Measurements from ENCODE around the gene IL2.

IL2 gene

DNA sequence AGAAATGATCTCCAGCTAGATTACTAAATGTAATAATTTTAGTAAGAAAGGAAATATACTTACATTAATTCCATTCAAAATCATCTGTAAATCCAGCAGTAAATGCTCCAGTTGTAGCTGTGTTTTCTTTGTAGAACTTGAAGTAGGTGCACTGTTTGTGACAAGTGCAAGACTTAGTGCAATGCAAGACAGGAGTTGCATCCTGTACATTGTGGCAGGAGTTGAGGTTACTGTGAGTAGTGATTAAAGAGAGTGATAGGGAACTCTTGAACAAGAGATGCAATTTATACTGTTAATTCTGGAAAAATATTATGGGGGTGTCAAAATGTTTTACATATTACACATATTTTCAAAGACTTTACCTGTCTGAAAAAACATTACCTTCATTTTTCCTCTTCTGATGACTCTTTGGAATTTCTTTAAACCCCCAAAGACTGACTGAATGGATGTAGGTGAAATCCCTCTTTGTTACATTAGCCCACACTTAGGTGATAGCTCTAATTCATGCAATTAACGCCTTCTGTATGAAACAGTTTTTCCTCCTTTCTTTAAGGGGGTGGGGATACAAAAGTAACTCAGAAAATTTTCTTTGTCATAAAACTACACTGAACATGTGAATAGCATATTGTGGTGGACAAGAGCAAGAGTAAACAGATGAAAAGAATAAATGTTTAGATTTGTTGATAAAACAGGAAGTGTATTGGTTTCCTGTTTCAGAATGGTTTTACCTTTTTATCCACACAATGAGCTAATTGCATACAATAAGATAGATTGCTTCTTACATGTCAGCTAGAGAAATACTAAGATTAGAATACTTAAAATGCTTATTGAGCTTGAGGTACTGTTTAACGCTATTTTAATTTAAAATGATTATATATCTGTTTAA is at the start of gene IL2:
IL2 (minus strand) TSS at position 495 of the 886 bp plus-strand sequence; CDS start at position 210, 285 bp downstream.
- no peak for DNase-seq (ENCODE audit: low read depth)

GRCh38 chr4:122503214-122503613 is 46.7 kb upstream of the IL2 start:
- no peak for DNase-seq (ENCODE audit: low read depth)

DNA sequence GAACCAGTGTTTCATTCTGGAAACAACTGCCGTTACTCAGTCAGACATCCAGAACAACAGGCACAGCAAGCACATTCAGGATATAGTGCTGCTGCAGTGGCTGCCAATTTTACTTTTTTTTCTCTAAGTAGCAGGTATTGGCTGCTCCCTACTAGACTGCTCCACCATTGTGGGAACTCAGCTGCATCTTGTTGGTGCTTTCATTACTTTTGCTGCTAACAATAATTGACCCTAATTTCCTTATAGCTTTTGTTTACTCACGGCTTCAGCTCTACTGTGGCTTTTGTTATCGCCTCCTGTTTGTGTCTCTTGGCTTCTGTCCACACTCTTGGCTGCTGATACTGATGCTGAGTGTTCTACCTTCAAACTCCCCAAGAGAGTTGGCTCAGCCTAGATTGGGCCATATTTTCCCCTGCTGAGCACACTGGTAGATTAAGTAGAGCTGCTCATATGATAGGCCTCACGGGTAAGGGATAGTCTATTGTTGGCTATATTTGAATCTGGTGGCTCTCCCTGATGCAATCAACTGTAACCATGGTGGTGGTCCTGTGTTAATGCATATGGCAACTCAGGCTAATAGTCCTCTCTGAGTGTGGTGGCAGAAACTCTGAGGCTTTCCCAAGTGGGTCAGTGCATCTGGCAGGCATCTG is 44.5 kb upstream of the IL2 start:
- peak; percentile 38 for DNase-seq (ENCODE audit: low read depth)

- no peak for DNase-seq (ENCODE audit: low read depth)
These were observed 32.5 kb upstream of the IL2 start for GRCh38 chr4:122489061-122489460.

GRCh38 chr4:122483481-122483880 is 27.0 kb upstream of the IL2 start:
- DNase-seq (ENCODE audit: low read depth), result no peak

GRCh38 chr4:122481766-122482405 is 25.4 kb upstream of the IL2 start:
- peak; percentile 16 for DNase-seq (ENCODE audit: low read depth)

DNA sequence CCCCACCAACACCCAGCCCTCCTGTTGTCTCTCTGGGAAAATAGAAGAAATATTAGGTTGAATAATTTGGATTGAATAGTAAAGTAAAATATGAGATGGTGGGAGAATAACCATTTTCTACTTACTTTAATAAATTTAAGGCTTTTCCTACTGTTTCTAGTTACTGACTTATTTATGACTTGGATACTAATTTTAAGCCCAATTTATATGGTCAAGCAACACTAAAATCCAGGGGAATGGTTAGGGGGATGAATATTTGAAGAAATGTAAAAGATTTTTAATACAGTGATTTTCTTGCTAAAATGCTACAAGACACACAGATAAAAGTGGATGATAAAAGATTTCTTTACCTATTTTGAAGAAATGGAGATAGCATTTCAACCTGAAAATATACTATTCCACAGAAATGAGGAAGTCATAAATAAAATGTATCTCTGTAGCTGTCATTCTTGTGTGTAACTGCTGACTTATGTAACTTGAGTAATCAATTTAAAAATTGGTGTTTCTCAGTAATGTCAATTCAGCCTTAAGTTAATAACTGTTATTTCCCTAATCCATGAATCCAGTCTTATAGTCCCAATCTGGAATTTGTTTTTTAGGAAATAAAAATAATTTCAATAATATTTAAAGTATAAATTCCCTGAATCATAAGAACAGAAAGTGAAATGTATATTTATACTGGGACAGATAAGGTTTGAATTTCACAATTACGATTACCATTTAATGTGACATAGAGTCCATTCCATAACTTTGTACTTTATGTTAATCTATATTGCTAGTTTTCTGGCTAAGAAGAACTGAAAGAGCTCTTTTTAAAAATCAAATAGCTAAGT is 24.3 kb upstream of the IL2 start:
- DNase-seq (ENCODE audit: low read depth), result no peak

DNA sequence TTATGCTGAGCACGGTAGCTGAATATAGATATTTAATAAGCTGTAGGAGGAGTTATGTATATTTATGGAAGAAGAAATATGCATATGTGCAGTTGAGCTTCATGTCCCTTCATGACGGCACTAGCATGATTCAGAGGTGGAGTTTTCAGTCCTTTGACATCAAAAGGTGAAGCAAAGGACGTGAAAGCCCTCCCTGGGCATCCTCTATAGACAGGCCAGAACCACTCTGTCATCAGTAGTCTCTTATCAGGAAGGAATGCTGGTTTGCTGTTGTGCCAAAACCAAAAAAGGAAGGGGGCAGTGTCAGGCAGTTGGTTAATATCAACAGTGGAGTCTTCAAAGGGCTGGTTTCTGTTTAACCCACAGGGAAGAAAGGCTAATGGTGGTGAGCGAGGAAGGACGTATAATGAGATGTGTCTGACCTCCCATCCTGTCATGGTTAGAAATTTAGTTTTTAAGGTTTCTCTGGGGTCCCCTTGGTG is 23.5 kb upstream of the IL2 start:
- peak; percentile 56 for DNase-seq (ENCODE audit: low read depth)

- DNase-seq (ENCODE audit: low read depth), result no peak
These were observed 20.2 kb upstream of the IL2 start for GRCh38 chr4:122476745-122477144.

- DNase-seq (ENCODE audit: low read depth), result no peak
These were observed 19.6 kb upstream of the IL2 start for GRCh38 chr4:122476126-122476525.

DNA sequence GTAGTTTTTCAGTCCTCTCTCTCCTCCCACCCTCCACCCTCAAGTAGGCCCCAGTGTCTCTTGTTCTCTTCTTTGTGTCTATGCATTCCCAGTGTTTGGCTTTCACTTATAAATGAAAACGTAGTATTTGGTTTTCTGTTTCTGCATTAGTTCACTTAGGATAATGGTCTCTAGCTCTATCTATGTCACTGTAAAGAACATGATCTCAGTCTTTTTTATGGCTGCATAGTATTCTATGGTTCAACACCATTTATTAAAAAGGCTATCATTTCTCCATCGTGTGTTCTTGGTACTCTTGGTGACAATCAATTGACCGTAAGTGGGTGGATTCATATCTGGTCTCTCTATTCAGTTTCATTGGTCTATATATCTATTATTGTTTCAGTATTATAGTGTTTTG is 18.7 kb upstream of the IL2 start:
- no peak for DNase-seq (ENCODE audit: low read depth)

GRCh38 chr4:122469457-122469856 is 12.9 kb upstream of the IL2 start:
- DNase-seq (ENCODE audit: low read depth), result no peak

- no peak for DNase-seq (ENCODE audit: low read depth)
These were observed 2.1 kb upstream of the IL2 start for GRCh38 chr4:122458625-122459024.

- no peak for DNase-seq (ENCODE audit: low read depth)
These were observed 3.0 kb downstream of the IL2 start for GRCh38 chr4:122453384-122453995.

DNA sequence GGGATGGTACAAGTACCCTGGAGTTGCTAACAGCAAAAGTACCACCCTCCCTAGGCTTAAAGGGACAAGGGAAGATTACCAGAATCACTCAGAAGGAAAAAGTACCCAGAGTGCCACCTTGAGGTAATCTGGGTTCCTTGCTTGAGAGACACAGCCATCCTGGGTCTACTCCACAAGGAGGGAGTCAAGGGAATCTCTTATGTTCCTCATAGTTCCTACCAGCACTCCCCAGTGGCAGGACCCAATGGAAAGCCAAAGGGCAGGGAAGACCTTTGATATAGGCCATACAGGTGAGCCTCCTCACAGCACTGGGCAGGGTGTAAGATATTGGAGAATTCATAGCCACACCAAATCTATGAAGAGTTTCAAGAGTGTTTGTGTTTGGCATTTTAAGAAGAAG is 5.7 kb downstream of the IL2 start:
- peak; percentile 25 for DNase-seq (ENCODE audit: low read depth)

- no peak for DNase-seq (ENCODE audit: low read depth)
These were observed 22.2 kb downstream of the IL2 start for GRCh38 chr4:122434285-122434684.

DNA sequence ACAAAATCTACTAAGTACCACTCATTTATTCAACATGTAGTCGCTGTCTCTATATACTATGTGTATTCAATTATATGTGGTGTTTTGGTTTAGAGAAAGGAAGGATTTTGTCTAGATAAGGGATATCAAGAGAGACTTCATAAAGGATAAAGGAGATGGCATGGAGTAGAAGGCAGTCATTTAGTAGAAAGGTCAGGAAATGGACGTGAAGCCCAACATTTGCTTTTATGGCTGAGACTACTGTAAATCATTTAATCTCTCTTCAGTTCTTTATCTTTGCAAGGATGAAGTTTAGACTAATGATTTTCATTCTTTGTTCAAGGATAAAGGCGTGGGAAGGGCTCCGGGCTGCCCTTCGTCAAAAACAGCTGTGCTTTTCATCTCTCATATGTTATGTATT is 25.2 kb downstream of the IL2 start:
- DNase-seq (ENCODE audit: low read depth), result no peak

DNA sequence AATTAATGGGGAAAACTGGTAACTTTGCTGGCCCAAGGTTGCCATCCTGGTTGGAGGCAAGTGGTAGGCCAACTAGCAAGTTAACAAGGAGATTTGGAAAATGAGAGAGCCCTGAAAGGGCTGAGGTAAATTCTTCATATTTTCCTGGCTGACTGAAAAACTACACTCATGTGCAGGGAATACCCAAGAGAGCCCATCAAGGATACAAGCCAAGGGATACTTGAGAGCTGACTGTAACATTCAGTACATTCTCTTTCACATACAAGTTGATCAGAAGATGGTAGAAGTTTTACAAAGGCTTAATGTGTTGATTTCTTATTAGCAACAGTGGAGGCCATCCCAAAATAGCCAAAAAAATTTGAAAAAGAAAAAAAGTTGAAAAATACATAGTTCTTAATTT is 33.3 kb downstream of the IL2 start:
- no peak for DNase-seq (ENCODE audit: low read depth)

- peak; percentile 12 for DNase-seq (ENCODE audit: low read depth)
These were observed 44.0 kb downstream of the IL2 start for GRCh38 chr4:122412547-122412946.

DNA sequence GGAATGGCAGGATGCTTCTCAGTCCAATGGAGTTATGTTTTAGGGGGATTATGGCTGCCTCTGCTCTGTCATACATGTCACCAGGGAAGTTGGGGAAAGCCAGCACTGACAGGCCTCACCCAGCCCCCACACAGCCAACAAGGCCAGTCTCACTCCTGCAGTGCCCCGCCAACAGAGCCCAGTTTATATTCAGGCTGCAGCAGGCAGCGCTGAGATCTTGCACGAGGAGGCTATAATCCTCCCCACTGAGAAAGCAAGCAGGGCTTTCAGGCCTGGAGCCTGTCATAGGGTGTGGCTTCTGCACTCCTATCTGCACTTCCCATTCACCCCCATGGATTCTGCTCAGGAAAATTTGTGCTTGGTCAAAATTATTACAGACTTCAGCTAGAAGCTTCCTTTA is 52.7 kb downstream of the IL2 start:
- no peak for DNase-seq (ENCODE audit: low read depth)

All from iris pigment epithelial cell (primary cell).